Neutrophil (primary cell): ENCODE measurements around the gene CNTNAP2.

Source experiments
- H3K27ac ChIP-seq: fragments of 200-600 bp; sonication (generic); 2 replicates; pipeline ENCODE4 v1.5.1; 2016; ENCODE audit warnings: mild to moderate bottlenecking, moderate library complexity
- H3K27me3 ChIP-seq: fragments of 200-600 bp; sonication (generic); 2 replicates; pipeline ENCODE4 v1.6.0; 2016; ENCODE audit warnings: mild to moderate bottlenecking
- H3K36me3 ChIP-seq: fragments of 200-600 bp; sonication (generic); 2 replicates; pipeline ENCODE4 v1.5.1; 2017
- H3K4me1 ChIP-seq, 2 experiments: fragments of 200-600 bp in 1 of 2; sonication (generic) in 1 of 2; 1 replicate in 1 of 2; 2 replicates in 1 of 2; pipeline versions ENCODE4 v1.5.1 to v1.6.1; 2013 to 2016; ENCODE audit warnings: low read depth in 1 of 2, low read length in 1 of 2, mild to moderate bottlenecking in 1 of 2, moderate library complexity in 1 of 2; ENCODE audit not compliant: control insufficient read depth in 1 of 2, insufficient read depth in 1 of 2
- H3K4me3 ChIP-seq, 2 experiments: fragments of 200-600 bp in 1 of 2; sonication (generic) in 1 of 2; 1 replicate in 1 of 2; 2 replicates in 1 of 2; pipeline ENCODE4 v1.5.1; 2013 to 2016; ENCODE audit warnings: low read depth in 1 of 2, low read length in 1 of 2, mild to moderate bottlenecking in 1 of 2, moderate library complexity in 1 of 2
- H3K9me3 ChIP-seq: fragments of 200-600 bp; sonication (generic); 2 replicates; pipeline ENCODE4 v1.5.1; 2016
- CTCF ChIP-seq: fragments of 200-600 bp; sonication (generic); IDR thresholded peaks from 2 replicates; pipeline ENCODE4 v1.5.1; 2016; ENCODE audit warnings: antibody characterized with exemption

CNTNAP2 gene

GRCh38 chr7:147635288-147635687 lies 1518.7 kb downstream of the CNTNAP2 start:
- Histone ChIP-seq H3K9me3 (no peaks in the 10 kb centered on the region), H3K4me1 (no peaks in the 10 kb centered on the region)
- no peak for TF ChIP-seq CTCF

GRCh38 chr7:147636553-147636952 lies 1520.0 kb downstream of the CNTNAP2 start:
- H3K27me3 ChIP-seq = no peaks in the 10 kb centered on the region
- no peak overlapping the region for H3K27ac ChIP-seq
- no peaks in the 10 kb centered on the region for H3K9me3 ChIP-seq
- H3K36me3 ChIP-seq = no peaks in the 10 kb centered on the region
- TF ChIP-seq CTCF = no peak
- H3K4me1 ChIP-seq = no peaks in the 10 kb centered on the region
- no peak overlapping the region for H3K4me3 ChIP-seq

More at GRCh38 chr7:147635288-147635687, 1518.7 kb downstream of the CNTNAP2 start:
- H3K4me3 ChIP-seq = no peak overlapping the region
- no peak overlapping the region for H3K27ac ChIP-seq
- H3K36me3 ChIP-seq = no peaks in the 10 kb centered on the region
- no peaks in the 10 kb centered on the region for H3K27me3 ChIP-seq

GRCh38 chr7:147638566-147638965 lies 1522.0 kb downstream of the CNTNAP2 start:
- no peaks in the 10 kb centered on the region for H3K4me1 ChIP-seq
- H3K27ac ChIP-seq = no peak overlapping the region
- TF ChIP-seq CTCF = no peak
- H3K27me3 ChIP-seq = no peaks in the 10 kb centered on the region
- no peaks in the 10 kb centered on the region for H3K36me3 ChIP-seq
- no peaks in the 10 kb centered on the region for H3K9me3 ChIP-seq
- H3K4me3 ChIP-seq = no peak overlapping the region

- no peaks in the 10 kb centered on the region for H3K4me1 ChIP-seq
- H3K36me3 ChIP-seq = no peaks in the 10 kb centered on the region
- no peak overlapping the region for H3K4me3 ChIP-seq
- no peaks in the 10 kb centered on the region for H3K27me3 ChIP-seq
- H3K27ac ChIP-seq = no peak overlapping the region
- TF ChIP-seq CTCF = no peak
- H3K9me3 ChIP-seq = no peaks in the 10 kb centered on the region
These were observed 1522.4 kb downstream of the CNTNAP2 start for GRCh38 chr7:147639037-147639436.

GRCh38 chr7:147639751-147640150 lies 1523.2 kb downstream of the CNTNAP2 start:
- TF ChIP-seq CTCF = no peak
- Histone ChIP-seq H3K4me3 (no peak overlapping the region), H3K36me3 (no peaks in the 10 kb centered on the region), H3K27ac (no peak overlapping the region), H3K9me3 (no peaks in the 10 kb centered on the region), H3K27me3 (no peaks in the 10 kb centered on the region), H3K4me1 (no peaks in the 10 kb centered on the region)

GRCh38 chr7:147640821-147641220 lies 1524.2 kb downstream of the CNTNAP2 start:
- TF ChIP-seq CTCF = no peak
- H3K36me3 ChIP-seq = no peaks in the 10 kb centered on the region

More at GRCh38 chr7:147640821-147641220, 1524.2 kb downstream of the CNTNAP2 start:
- Histone ChIP-seq H3K9me3 (no peaks in the 10 kb centered on the region), H3K27me3 (no peaks in the 10 kb centered on the region), H3K27ac (no peak overlapping the region), H3K4me1 (no peaks in the 10 kb centered on the region), H3K4me3 (no peak overlapping the region)
